Chondrocyte (in vitro differentiated cells): ENCODE measurements around the gene SCAF8. TPM values are rescaled to one million over a fixed set of nuclear protein-coding genes. Genes with fewer than 3 reads are reported as not detected.

Experiments used
- DNase-seq: peaks from one replicate; pipeline ENCODE4 v3.0.0; 2021; ENCODE audit warnings: mixed read lengths, low spot score
- H3K27ac Mint-ChIP-seq: one replicate; pipeline ENCODE4 v1.8.0; 2021; ENCODE audit warnings: mild to moderate bottlenecking, moderate library complexity, mixed read lengths; ENCODE audit not compliant: unreplicated experiment
- H3K27me3 Mint-ChIP-seq: 2 replicates; pipeline ENCODE4 v1.8.0; 2021; ENCODE audit warnings: low read depth, mixed read lengths
- H3K36me3 Mint-ChIP-seq: 2 replicates; pipeline ENCODE4 v1.8.0; 2021; ENCODE audit warnings: low read depth, mixed read lengths
- H3K4me1 Mint-ChIP-seq: 2 replicates; pipeline ENCODE4 v1.8.0; 2021; ENCODE audit warnings: low read depth, mild to moderate bottlenecking, mixed read lengths
- H3K4me3 Mint-ChIP-seq: one replicate; pipeline ENCODE4 v1.8.0; 2021; ENCODE audit warnings: mild to moderate bottlenecking, moderate library complexity, mixed read lengths; ENCODE audit not compliant: unreplicated experiment
- H3K9me3 Mint-ChIP-seq: 2 replicates; pipeline ENCODE4 v1.8.0; 2021; ENCODE audit warnings: low read depth, mixed read lengths
- CTCF ChIP-seq: fragments of 200-600 bp; sonication (generic); IDR thresholded peaks from 2 replicates; pipeline ENCODE4 v1.5.0; 2021; ENCODE audit warnings: antibody characterized with exemption, mild to moderate bottlenecking, moderate library complexity
- total RNA-seq: library from RNA; stranded (reverse); gene quantifications from 3 replicates; pipeline ENCODE4 v1.2.1, GENCODE V29; 2021

Gene SCAF8
- total RNA-seq, 1 donor from 2014 or later: 36.3 TPM

GRCh38 chr6:154757352-154758050 is 24.3 kb downstream of the SCAF8 start:
- DNase-seq: no peak
- Mint-ChIP-seq H3K4me1 (peaks cover 34% of the 10 kb centered on the region), H3K9me3 (no peaks in the 10 kb centered on the region), H3K36me3 (no peaks in the 10 kb centered on the region), H3K27me3 (no peaks in the 10 kb centered on the region), H3K27ac (no peak overlapping the region), H3K4me3 (no peak overlapping the region)
- no peak for TF ChIP-seq CTCF

DNA sequence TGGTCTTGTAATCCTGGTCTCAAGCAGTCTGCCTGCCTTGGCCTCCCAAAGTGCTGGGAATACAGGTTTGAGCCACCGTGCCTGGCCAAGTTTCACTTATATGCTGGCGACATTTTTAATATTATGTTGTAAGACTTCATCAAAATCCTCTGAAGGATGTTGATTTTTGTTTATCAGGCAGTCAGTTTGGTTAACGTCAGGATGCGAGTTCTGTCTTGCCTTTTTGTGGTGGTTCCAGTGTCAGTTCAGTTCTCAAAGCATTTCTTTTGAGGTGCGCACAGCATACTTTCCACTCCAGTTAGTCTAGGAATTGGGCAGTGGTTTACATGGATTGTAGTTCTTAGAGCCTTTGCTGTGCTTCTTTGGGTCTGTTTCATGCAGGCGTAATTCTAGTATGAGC is 24.9 kb downstream of the SCAF8 start:
- H3K4me3 Mint-ChIP-seq: no peak overlapping the region
- peaks cover 37% of the 10 kb centered on the region for H3K4me1 Mint-ChIP-seq
- no peak for DNase-seq
- H3K36me3 Mint-ChIP-seq: no peaks in the 10 kb centered on the region
- H3K27me3 Mint-ChIP-seq: no peaks in the 10 kb centered on the region
- no peak for TF ChIP-seq CTCF
- H3K27ac Mint-ChIP-seq: no peak overlapping the region
- no peaks in the 10 kb centered on the region for H3K9me3 Mint-ChIP-seq

GRCh38 chr6:154763650-154764049 is 30.4 kb downstream of the SCAF8 start:
- Mint-ChIP-seq H3K9me3 (no peaks in the 10 kb centered on the region), H3K27me3 (no peaks in the 10 kb centered on the region), H3K27ac (no peak overlapping the region), H3K36me3 (no peaks in the 10 kb centered on the region), H3K4me3 (no peak overlapping the region), H3K4me1 (peaks cover 58% of the 10 kb centered on the region)
- DNase-seq: no peak
- TF ChIP-seq CTCF: no peak

DNA sequence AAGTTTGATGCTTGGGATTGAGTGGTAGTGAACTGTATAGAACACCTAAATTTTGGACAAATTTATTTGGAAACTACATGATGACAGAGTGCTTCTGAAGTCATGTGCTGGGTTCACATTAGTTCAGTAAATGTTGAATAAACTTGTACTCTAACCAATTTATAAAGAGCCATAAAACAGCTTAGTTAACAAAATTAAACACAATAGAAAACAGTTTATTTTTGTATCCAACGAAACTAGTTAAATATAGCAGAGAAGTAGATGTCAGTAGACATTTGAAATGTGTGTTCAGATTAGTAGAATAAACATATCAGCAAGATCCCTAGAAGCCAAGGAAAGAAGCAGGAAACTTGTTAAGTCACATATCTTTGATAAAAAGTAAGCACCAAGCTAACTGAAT is 32.1 kb downstream of the SCAF8 start:
- peak overlapping the region; percentile 57 for H3K27ac Mint-ChIP-seq

GRCh38 chr6:154766288-154766687 is 33.1 kb downstream of the SCAF8 start:
- peaks cover 64% of the 10 kb centered on the region for H3K4me1 Mint-ChIP-seq

More for the DNA sequence above, 32.1 kb downstream of the SCAF8 start:
- Mint-ChIP-seq H3K36me3 (no peaks in the 10 kb centered on the region), H3K27me3 (no peaks in the 10 kb centered on the region), H3K4me3 (no peak overlapping the region), H3K4me1 (peaks cover 63% of the 10 kb centered on the region), H3K9me3 (no peaks in the 10 kb centered on the region)
- no peak for DNase-seq
- no peak for TF ChIP-seq CTCF

More at GRCh38 chr6:154766288-154766687, 33.1 kb downstream of the SCAF8 start:
- H3K27me3 Mint-ChIP-seq: no peaks in the 10 kb centered on the region
- no peaks in the 10 kb centered on the region for H3K9me3 Mint-ChIP-seq
- H3K27ac Mint-ChIP-seq: peak overlapping the region; percentile 75
- H3K4me3 Mint-ChIP-seq: no peak overlapping the region
- no peak for TF ChIP-seq CTCF
- DNase-seq: no peak
- no peaks in the 10 kb centered on the region for H3K36me3 Mint-ChIP-seq
